Mucosa of stomach (tissue), 1 donor: ENCODE data around the gene CENPE.

Source experiments
- H3K27me3 ChIP-seq: one replicate; pipeline ENCODE4 v1.7.0; 2013; ENCODE audit warnings: mild to moderate bottlenecking, low read length; ENCODE audit not compliant: control insufficient read depth, insufficient read depth
- H3K36me3 ChIP-seq: one replicate; pipeline ENCODE4 v1.7.0; 2013; ENCODE audit warnings: low read length; ENCODE audit not compliant: control insufficient read depth, insufficient read depth
- H3K4me1 ChIP-seq: one replicate; pipeline ENCODE4 v1.7.0; 2013; ENCODE audit warnings: mild to moderate bottlenecking, low read length; ENCODE audit not compliant: control insufficient read depth, insufficient read depth
- H3K4me3 ChIP-seq: one replicate; pipeline ENCODE4 v1.7.0; 2013; ENCODE audit warnings: low read length
- H3K9ac ChIP-seq: one replicate; pipeline ENCODE4 v1.7.0; 2013; ENCODE audit warnings: mild to moderate bottlenecking, low read length, moderate library complexity
- H3K9me3 ChIP-seq: one replicate; pipeline ENCODE4 v1.7.0; 2013; ENCODE audit warnings: mild to moderate bottlenecking, low read length, moderate library complexity; ENCODE audit not compliant: control insufficient read depth
- donor health status: Pancreatic carcinoma.

CENPE gene

DNA sequence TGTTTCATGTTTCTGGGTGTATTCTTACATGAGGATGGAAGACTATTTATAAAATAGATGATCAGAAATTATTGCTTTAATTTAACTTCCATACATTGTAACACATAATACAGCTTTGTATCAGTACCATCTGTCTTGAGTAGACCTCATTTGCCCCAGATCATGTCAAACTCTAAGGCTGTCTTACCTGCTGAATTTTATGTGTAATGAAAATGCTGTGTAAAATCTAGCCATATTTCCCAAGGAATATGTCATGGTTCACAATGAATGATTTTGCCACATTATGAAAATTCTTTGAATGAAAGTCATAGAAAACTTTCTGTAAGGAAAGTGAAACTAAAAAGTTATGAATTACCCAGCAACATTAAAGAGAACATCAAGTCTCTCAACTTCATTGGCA, 105.9 kb downstream of the CENPE start:
- no peak overlapping the region for H3K9ac ChIP-seq
- H3K27me3 ChIP-seq, result no peaks in the 10 kb centered on the region
- no peak overlapping the region for H3K4me3 ChIP-seq
- H3K4me1 ChIP-seq, result peaks cover 3% of the 10 kb centered on the region
- no peaks in the 10 kb centered on the region for H3K9me3 ChIP-seq
- no peaks in the 10 kb centered on the region for H3K36me3 ChIP-seq

DNA sequence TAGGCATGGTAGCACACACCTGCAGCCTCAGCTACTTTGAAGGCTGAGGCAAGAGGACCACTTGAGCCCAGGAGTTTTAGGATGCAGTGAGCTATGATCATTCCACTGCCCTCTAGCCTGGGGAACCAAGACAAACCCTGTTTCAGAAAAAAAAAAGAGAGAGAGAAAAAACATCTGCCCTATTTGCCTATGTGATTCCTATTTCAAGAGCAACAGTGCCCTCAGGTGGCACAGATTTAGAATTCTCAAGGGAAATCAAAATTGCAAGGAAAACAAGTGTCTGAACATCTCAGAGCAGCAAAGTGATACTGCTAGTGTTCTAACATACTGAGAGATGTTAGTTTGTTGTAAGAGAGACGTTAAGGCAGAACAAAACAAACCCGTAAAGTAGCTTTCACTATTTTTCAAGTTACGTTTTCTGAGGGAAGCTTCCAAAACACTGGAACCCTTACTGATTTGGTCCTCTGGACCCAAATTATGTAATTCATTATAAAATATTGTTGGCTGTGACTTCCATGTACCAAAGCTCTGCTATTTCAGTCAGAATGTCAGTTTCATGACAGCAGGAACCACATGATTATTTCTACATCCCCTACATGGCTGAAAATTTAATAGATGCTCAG, 106.4 kb downstream of the CENPE start:
- Histone ChIP-seq H3K36me3 (no peaks in the 10 kb centered on the region), H3K4me3 (no peak overlapping the region), H3K27me3 (no peaks in the 10 kb centered on the region), H3K9me3 (no peaks in the 10 kb centered on the region), H3K4me1 (no peaks in the 10 kb centered on the region), H3K9ac (no peak overlapping the region)

DNA sequence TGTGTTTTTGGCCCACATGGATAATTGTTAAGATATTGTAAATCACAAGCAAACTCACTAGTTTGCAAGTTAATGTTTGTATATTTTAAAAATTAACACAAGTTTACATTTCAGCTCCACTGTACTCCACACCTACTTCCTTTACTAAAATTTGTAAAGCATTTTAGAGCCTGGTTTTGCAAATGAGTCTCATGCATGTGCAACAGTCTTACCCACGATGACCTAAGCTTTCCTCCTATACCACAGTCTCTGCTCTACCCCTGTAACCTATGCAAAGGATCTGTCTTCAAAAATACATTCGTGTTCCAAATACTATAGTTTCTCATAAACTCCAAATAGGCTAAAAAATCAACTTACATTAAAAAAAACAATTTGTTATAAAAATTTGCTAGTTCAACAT, 108.7 kb downstream of the CENPE start:
- no peaks in the 10 kb centered on the region for H3K9me3 ChIP-seq
- peaks cover 14% of the 10 kb centered on the region for H3K4me1 ChIP-seq
- no peak overlapping the region for H3K9ac ChIP-seq
- H3K4me3 ChIP-seq, result no peak overlapping the region
- no peaks in the 10 kb centered on the region for H3K27me3 ChIP-seq
- H3K36me3 ChIP-seq, result no peaks in the 10 kb centered on the region

DNA sequence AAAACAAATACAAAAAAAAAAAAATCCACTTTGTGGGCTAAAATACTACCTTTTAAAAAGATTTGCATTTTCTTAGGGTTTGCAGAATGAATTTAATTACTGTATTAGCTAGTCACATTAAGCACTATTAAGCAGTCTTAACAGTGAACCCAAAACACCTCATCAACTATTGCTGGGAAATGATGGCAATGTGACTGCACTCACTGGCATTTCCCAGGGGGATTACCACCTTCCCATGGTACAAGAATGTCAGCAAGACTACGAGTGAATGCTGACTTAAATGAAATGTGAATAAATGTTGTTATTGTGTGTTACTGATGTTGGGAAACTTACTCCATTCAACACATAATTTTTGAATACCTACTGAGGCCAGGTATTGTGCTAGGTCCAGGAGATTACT, 111.6 kb downstream of the CENPE start:
- Histone ChIP-seq H3K4me1 (peaks cover 19% of the 10 kb centered on the region), H3K9me3 (no peaks in the 10 kb centered on the region), H3K9ac (no peak overlapping the region), H3K36me3 (no peaks in the 10 kb centered on the region), H3K4me3 (no peak overlapping the region), H3K27me3 (no peaks in the 10 kb centered on the region)

DNA sequence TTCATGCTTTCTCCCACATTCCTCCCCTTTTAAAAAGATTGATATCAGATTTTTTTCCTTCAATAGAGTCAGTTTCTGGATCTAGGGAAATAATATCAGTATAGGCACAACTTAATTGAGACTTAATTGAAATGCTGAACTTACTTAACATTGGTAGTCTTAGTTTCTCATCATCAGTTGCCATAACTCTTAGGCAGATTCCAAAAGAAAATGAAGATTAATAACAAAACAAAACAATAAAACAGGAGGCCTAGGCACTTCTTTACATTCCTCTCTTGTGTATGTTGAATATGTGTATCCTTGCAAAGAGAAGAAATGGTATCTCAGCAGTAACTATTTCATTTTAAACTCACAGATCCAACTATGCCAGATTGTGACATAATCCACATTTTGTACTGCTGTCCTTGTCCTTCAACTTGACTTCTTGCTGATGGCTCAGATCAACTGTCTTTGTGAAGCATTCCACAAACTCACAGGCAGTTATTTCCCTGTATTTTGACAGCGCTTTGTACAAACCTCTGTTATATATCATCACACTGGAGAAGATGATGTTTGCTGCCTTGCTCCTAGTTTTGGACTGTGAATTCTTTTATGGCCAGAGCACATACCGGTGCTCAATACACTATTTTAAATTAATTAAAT, 112.5 kb downstream of the CENPE start:
- Histone ChIP-seq H3K4me1 (peaks cover 19% of the 10 kb centered on the region), H3K9ac (no peak overlapping the region), H3K4me3 (no peak overlapping the region), H3K9me3 (no peaks in the 10 kb centered on the region), H3K27me3 (no peaks in the 10 kb centered on the region), H3K36me3 (no peaks in the 10 kb centered on the region)

DNA sequence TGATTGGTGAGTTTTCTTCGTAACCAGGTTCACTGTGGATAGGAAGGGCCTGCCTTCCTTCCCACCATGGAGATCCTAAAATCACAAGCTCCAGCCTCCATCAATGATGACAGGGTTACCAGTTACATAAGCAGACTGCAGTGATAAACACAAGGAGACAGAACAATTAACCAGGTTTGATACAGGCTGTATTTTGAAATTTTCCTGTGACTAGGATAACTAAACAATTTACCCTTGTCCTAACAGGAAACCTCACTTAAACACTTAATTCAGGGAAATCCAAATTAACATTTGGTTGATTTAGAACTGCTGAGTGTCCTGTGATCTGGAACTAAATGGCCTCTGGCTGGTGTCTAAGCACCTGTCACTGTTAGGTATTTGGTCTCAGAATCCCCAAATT, 118.5 kb downstream of the CENPE start:
- Histone ChIP-seq H3K27me3 (no peaks in the 10 kb centered on the region), H3K4me3 (no peak overlapping the region), H3K9me3 (no peaks in the 10 kb centered on the region), H3K9ac (no peak overlapping the region), H3K4me1 (peaks cover 19% of the 10 kb centered on the region), H3K36me3 (no peaks in the 10 kb centered on the region)

DNA sequence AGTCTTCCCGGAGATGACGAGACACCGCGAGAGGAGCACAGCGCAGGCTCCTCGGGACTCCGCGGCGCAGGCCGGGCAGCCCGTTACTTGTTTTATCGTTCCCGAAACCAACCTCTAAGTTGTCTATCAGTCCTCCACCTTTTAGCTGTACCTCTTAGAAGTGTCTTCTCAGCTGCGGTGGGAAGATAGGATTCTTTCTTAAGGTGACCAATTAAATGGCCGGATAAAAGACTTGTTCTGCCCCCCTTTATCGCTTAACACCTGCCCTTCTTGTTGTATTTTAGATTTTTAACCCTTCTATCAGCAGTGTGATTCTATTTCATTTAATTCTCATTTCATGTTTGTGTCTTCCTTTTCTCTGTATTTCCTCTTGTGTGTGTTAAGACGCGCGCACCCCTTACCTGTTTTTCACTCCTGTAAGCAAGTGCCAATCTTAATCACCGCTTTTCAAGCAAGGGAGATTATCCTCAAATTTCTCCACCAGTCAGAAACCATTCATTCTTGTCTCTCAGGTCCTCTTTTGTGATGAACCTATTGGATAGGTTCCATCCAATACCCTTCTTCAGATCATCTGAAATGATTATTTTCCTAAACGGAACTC, 121.3 kb downstream of the CENPE start, which contains the start of gene SLC9B2:
Gene SLC9B2 (minus strand): TSS at position 15 of the 601 bp plus-strand sequence. CDS start 9,211 bp downstream, outside the sequence.
- peak within 1 kb of the TSS; percentile 68 for H3K9ac ChIP-seq

DNA sequence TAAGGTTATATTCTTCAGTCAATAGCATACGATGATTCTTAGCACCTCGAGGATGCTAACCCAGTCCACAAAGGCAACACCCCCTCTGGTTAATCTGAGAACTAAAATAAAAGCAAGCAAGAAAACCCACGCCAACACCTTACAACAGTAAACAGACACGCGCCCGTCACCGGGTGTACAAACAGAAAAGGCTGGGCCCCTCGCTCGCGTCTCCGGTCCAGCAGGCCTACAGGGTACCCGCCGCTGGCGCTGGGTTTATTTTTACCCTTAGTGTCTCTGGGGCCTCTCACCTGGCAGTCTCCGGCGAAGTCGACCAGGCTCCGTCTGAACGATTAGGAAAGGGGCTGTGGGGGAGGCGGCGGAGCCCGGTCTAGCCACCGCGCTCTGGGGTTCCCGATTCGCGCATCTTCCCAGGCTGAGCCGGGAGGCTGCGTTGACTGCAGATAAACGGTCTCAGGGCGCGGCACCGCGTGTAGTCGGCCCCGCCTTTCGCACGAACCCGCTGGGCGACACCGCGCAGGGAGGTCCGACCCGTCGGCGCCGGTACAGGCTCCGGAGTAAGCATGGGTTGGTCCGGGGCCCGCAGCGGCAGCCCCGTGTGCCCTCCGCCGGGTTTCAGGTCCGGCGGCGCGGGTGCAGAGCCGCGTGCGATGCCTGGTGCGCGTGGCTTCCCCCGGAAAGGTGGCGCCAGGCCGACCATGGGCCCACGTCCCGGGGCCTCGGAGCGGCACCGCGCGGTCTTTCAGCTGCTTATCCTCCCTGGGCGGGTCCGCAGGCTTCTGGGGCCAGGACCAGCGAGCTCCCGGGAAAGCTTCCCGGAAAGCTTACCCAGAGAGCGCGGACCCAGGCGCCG, 122.0 kb downstream of the CENPE start:
- Histone ChIP-seq H3K4me1 (peaks cover 19% of the 10 kb centered on the region), H3K9ac (peak overlapping the region; percentile 68)

More for the DNA sequence above, 121.3 kb downstream of the CENPE start, which contains the start of gene SLC9B2:
- Histone ChIP-seq H3K27me3 (no peaks in the 10 kb centered on the region), H3K4me1 (peaks cover 19% of the 10 kb centered on the region), H3K9me3 (no peaks in the 10 kb centered on the region), H3K4me3 (peak within 1 kb of the TSS; percentile 54), H3K36me3 (no peaks in the 10 kb centered on the region)

DNA sequence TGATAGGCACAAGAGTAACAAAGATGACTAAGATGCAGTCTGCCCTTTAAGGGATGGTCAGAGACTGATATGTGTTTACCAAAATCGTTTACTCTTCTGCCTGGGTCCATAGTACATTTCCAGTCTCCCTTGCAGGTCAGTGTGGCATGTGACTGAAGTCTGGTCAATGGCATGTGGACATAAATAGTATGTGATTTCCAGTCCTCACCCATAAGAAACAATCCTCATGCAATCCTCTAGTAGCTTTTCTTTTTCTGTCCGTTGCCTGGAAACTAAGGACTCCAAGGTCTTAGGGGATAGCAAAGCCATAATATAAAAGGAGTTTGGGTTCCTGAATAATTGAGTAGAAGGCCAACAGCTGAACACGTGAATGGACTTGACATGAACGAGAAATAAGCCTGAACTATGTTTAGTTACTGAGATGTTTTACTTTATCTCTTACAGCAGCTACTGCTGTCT, 122.7 kb downstream of the CENPE start:
- peak overlapping the region; percentile 68 for H3K9ac ChIP-seq
- H3K9me3 ChIP-seq, result no peaks in the 10 kb centered on the region
- H3K27me3 ChIP-seq, result no peaks in the 10 kb centered on the region
- no peak overlapping the region for H3K4me3 ChIP-seq
- no peaks in the 10 kb centered on the region for H3K36me3 ChIP-seq
- H3K4me1 ChIP-seq, result peaks cover 19% of the 10 kb centered on the region

More for the DNA sequence above, 122.0 kb downstream of the CENPE start:
- no peaks in the 10 kb centered on the region for H3K36me3 ChIP-seq
- no peaks in the 10 kb centered on the region for H3K27me3 ChIP-seq
- no peaks in the 10 kb centered on the region for H3K9me3 ChIP-seq
- H3K4me3 ChIP-seq, result peak overlapping the region; percentile 54

DNA sequence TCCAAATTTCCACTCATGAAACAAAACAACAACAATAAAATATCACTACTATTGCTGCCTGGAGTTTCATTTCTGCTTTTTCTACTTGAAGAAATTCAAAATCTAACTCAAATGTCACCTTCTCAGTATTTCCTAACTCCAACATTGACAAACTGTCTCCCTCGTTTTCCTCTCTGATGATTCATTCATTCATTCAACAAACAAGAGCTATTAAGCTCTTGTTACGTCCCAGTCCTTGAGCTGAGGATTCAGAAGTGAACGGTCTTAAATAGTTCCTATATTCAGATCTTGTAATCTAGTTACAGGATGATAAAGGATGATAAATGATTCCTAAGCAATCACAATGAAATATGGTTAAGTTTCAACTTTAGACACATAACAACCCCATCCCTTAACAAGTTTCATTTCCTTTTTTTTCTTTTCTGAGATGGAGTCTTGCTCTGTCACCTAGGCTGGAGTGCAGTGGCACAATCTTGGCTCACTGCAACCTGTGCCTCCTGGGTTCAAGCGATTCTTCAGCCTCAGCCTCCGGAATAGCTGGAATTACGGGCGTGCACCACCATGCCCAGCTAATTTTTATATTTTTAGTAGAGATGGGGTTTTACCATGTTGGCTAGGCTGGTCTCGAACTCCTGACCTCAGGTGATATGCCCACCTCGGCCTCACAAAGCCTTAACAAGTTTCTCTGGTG, 123.3 kb downstream of the CENPE start:
- Histone ChIP-seq H3K9ac (no peak overlapping the region), H3K4me3 (no peak overlapping the region), H3K36me3 (no peaks in the 10 kb centered on the region), H3K9me3 (no peaks in the 10 kb centered on the region), H3K4me1 (peaks cover 19% of the 10 kb centered on the region), H3K27me3 (no peaks in the 10 kb centered on the region)

DNA sequence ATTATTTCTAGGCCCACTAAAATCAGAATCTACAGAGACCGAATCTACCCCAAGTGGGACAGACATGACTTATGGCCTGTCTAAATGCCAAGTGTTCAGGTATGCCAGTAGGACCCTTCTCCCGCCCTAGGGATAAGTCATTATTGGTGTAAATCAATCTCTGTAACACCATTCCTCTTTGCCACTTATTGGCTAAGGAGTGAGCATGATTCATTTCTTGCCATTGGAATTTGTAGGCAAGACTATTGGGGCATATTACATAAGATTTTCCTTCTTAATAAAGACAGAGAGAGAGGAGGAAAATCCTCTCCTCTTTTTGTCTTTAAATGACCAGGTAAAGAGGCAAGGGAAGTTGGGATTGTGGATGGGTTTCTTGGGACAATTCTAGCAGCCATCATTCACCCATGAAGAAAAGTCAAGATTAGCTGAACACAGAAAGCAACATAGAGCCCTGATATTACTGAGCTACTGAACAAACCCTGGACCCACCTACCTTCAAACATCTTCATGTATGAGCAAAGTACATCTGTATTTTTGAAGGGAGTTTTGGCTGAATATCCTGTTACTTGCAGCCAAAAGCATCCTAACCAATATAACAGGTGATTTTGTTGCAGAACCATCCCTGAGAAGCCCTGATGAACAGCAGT, 124.2 kb downstream of the CENPE start:
- Histone ChIP-seq H3K4me1 (peaks cover 19% of the 10 kb centered on the region), H3K36me3 (no peaks in the 10 kb centered on the region), H3K9ac (no peak overlapping the region), H3K9me3 (no peaks in the 10 kb centered on the region), H3K4me3 (no peak overlapping the region), H3K27me3 (no peaks in the 10 kb centered on the region)
